IPS-15b (cell line): ENCODE measurements around the gene ZBTB4.

Experiments
- H3K27me3 ChIP-seq: one replicate; pipeline ENCODE4 v1.6.1; 2013; ENCODE audit warnings: low read length; ENCODE audit not compliant: control insufficient read depth, insufficient read depth
- H3K36me3 ChIP-seq: one replicate; pipeline ENCODE4 v1.6.1; 2013; ENCODE audit warnings: low read length; ENCODE audit not compliant: control insufficient read depth, insufficient read depth
- H3K4me1 ChIP-seq: one replicate; pipeline ENCODE4 v1.6.1; 2013; ENCODE audit warnings: mild to moderate bottlenecking, low read length; ENCODE audit not compliant: control insufficient read depth, insufficient read depth
- H3K4me3 ChIP-seq: one replicate; pipeline ENCODE4 v1.5.1; 2013; ENCODE audit warnings: low read depth, low read length
- H3K9ac ChIP-seq: one replicate; pipeline ENCODE4 v1.6.1; 2013; ENCODE audit warnings: low read depth, mild to moderate bottlenecking, low read length
- H3K9me3 ChIP-seq: one replicate; pipeline ENCODE4 v1.6.1; 2013; ENCODE audit warnings: mild to moderate bottlenecking, low read length; ENCODE audit not compliant: control insufficient read depth, insufficient read depth

The ZBTB4 gene

GRCh38 chr17:7410634-7411426 is 68.6 kb downstream of the ZBTB4 start:
- H3K9ac ChIP-seq, result no peak overlapping the region
- H3K36me3 ChIP-seq, result peaks cover 36% of the 10 kb centered on the region
- H3K9me3 ChIP-seq, result no peaks in the 10 kb centered on the region
- no peak overlapping the region for H3K4me3 ChIP-seq
- H3K4me1 ChIP-seq, result peaks cover 11% of the 10 kb centered on the region
- H3K27me3 ChIP-seq, result peaks cover 7% of the 10 kb centered on the region

- H3K27me3 ChIP-seq, result peaks cover 7% of the 10 kb centered on the region
- peaks cover 28% of the 10 kb centered on the region for H3K36me3 ChIP-seq
- H3K4me3 ChIP-seq, result no peak overlapping the region
- no peak overlapping the region for H3K9ac ChIP-seq
- H3K9me3 ChIP-seq, result no peaks in the 10 kb centered on the region
- H3K4me1 ChIP-seq, result peaks cover 11% of the 10 kb centered on the region
Measured at GRCh38 chr17:7409716-7410115, 69.7 kb downstream of the ZBTB4 start.
